HEK293T (cell line): Measurements from ENCODE around the gene TRIM74.
"Not testable (repeated sequence)": the region's sequence is repeated elsewhere in the genome, so short reads cannot be mapped to it uniquely, and the experiment has no call there.

Source experiments
- ARNT ChIP-seq: fragments of 450-650 bp; IDR thresholded peaks from 2 replicates; pipeline ENCODE4 v1.6.1; 2017; ENCODE audit warnings: mild to moderate bottlenecking
- BHLHE40 ChIP-seq: fragments of 450-650 bp; IDR thresholded peaks from 2 replicates; pipeline ENCODE4 v1.6.1; 2016; ENCODE audit warnings: mild to moderate bottlenecking, moderate library complexity, borderline replicate concordance
- FOXK2 ChIP-seq: fragments of 450-650 bp; IDR thresholded peaks from 2 replicates; pipeline ENCODE4 v1.6.1; 2016; ENCODE audit warnings: mild to moderate bottlenecking
- FOXM1 ChIP-seq: fragments of 450-650 bp; IDR thresholded peaks from 2 replicates; pipeline ENCODE4 v1.6.1; 2017; ENCODE audit warnings: mild to moderate bottlenecking, borderline replicate concordance
- HDGF ChIP-seq: fragments of 450-650 bp; IDR thresholded peaks from 2 replicates; pipeline ENCODE4 v1.6.1; 2017; ENCODE audit warnings: antibody characterized with exemption, borderline replicate concordance
- PKNOX1 ChIP-seq: fragments of 450-650 bp; IDR thresholded peaks from 2 replicates; pipeline ENCODE4 v1.6.1; 2016
- SP1 ChIP-seq: fragments of 450-650 bp; IDR thresholded peaks from 2 replicates; pipeline ENCODE4 v1.6.1; 2017
- SUZ12 ChIP-seq: fragments of 450-650 bp; IDR thresholded peaks from 2 replicates; pipeline ENCODE4 v1.6.1; 2016; ENCODE audit warnings: mild to moderate bottlenecking
- TARDBP ChIP-seq: fragments of 450-650 bp; IDR thresholded peaks from 2 replicates; pipeline ENCODE4 v1.6.1; 2016
- ZNF384 ChIP-seq: fragments of 450-650 bp; IDR thresholded peaks from 2 replicates; pipeline ENCODE4 v1.6.1; 2016

- not testable (repeated sequence) for TF ChIP-seq ARNT, BHLHE40, TARDBP, SUZ12, FOXM1, SP1, FOXK2, ZNF384, PKNOX1, HDGF
Measured at GRCh38 chr7:72980382-72980781, 11.1 kb upstream of the TRIM74 start.
